ENCODE results near the gene C1QTNF5. TPM values are rescaled to one million over a fixed set of nuclear protein-coding genes. Genes with fewer than 3 reads are reported as not detected.

Gene C1QTNF5
- total and polyA plus RNA-seq, 2 of the 8 experiments (the other 6 are each of a cell fraction or from before 2014, with no cell fraction given), result 2.2 to 2.7 TPM

GRCh38 chr11:119305556-119306372 lies 34.9 kb downstream of the C1QTNF5 start (continued):
- TF ChIP-seq RNF2 (IDR thresholded peaks at IDR 0.05; ENCODE audit: borderline replicate concordance, low read depth, low read length, missing control alignments, poor library complexity, severe bottlenecking), result no peak
- no peak for TF ChIP-seq CHD7 (IDR thresholded peaks at IDR 0.05; ENCODE audit: insufficient replicate concordance, low read length)
- no peak for TF ChIP-seq HDAC6 (IDR thresholded peaks at IDR 0.05; ENCODE audit: low read depth, low read length)
- TF ChIP-seq GABPA (IDR thresholded peaks at IDR 0.05; ENCODE audit: borderline replicate concordance, insufficient read depth, low read length), result no peak
- TF ChIP-seq KDM1A (IDR thresholded peaks at IDR 0.05; ENCODE audit: borderline replicate concordance, low read length), result no peak

Data from H1 (cell line).